Cardiac fibroblast (primary cell): ENCODE results near the gene FHAD1.

Experiments used
- DNase-seq, 2 donors: peaks; one replicate each; pipeline versions ENCODE4 v3.0.0 to v3.0.0-alpha.2; 2010; ENCODE audit warnings: low read depth in 2 of 2
- H3K4me3 ChIP-seq, 2 donors: replicated peaks in 1 of 2; 1 replicate in 1 of 2; 2 replicates in 1 of 2; pipeline ENCODE4 v1.5.1; 2011; ENCODE audit warnings: low read depth in 2 of 2, low read length in 2 of 2, mild to moderate bottlenecking in 2 of 2, moderate library complexity in 1 of 2
- TF ChIP-seq, protein P1 (sequence below): IDR thresholded peaks from one replicate; pipeline ENCODE4 v1.5.1; 2011; ENCODE audit warnings: low read depth, mild to moderate bottlenecking, low read length, inconsistent platforms

Gene FHAD1

DNA sequence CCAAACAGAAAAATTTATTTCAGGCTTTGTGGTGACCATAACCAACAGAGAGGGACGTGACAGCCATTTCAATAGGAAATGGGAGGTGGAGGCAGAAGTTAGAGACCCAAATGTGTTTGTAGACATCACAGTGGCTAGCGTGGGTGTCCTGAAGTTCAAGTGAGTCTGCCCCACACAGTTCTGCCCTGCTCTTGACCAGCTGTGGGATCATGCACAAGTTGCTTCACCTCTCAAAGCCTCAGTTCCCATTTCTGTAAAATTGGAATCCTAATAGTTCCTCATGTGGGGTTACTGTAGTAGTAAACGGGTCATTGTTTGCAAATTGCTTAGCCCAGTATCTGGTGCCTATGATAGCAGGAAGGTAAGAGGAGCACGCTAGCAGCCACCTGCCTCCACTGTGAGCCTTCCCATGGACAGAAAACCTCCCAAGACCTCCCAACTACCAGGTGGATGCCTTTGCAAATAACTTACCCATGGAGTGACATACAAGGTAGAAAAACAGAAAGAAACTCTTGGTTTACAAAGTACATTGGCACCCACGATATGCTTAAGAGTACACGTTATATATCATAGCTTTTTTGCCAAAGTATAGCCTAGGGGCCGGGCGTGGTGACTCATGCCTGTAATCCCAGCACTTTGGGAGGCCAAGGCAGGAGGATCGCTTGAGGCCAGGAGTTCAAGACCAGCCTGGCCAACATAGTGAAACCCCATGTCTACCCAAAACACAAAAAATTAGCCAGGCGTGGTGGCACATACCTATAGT lies 29.1 kb downstream of the FHAD1 start:
- no peak overlapping the region for H3K4me3 ChIP-seq
- no peak for DNase-seq
- TF ChIP-seq, protein P1, sequence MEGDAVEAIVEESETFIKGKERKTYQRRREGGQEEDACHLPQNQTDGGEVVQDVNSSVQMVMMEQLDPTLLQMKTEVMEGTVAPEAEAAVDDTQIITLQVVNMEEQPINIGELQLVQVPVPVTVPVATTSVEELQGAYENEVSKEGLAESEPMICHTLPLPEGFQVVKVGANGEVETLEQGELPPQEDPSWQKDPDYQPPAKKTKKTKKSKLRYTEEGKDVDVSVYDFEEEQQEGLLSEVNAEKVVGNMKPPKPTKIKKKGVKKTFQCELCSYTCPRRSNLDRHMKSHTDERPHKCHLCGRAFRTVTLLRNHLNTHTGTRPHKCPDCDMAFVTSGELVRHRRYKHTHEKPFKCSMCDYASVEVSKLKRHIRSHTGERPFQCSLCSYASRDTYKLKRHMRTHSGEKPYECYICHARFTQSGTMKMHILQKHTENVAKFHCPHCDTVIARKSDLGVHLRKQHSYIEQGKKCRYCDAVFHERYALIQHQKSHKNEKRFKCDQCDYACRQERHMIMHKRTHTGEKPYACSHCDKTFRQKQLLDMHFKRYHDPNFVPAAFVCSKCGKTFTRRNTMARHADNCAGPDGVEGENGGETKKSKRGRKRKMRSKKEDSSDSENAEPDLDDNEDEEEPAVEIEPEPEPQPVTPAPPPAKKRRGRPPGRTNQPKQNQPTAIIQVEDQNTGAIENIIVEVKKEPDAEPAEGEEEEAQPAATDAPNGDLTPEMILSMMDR = no peak

DNA sequence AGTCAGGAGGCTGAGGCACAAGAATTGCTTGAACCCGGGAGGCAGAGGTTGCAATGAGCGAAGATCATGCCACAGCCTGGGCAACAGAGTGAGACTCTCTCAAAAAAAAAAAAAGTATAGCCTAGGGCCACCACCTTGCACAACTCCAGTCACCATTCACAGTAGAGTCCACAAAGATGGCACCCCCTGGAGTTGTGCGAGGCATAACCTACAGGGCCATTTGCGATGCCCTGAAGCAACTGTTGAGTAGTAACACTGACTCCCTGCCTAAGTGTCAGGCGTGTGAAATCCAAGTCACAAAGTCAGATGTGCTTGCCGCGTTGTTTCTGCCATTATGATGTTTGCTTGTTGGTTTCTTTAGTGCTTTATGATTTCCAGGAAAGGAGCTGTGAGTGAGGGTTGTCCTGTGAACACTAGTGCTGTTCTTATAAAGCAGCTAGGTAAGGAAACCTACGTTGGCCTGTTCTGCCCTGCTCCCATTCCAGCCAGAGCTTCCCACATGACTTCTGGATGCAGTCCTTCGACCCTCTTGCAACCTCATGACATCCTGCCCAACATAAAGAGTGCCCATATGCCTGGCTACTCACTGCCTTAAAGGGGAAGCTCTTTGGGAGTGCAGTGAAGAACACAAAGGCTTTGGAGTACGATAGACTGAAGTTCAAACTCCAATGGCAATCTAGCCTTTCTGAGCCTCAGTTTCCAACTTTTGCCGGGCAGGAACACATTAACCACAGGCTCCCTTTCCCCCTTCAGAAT lies 29.8 kb downstream of the FHAD1 start:
- H3K4me3 ChIP-seq = no peak overlapping the region
- no peak for DNase-seq
- TF ChIP-seq, protein P1 = no peak

DNA sequence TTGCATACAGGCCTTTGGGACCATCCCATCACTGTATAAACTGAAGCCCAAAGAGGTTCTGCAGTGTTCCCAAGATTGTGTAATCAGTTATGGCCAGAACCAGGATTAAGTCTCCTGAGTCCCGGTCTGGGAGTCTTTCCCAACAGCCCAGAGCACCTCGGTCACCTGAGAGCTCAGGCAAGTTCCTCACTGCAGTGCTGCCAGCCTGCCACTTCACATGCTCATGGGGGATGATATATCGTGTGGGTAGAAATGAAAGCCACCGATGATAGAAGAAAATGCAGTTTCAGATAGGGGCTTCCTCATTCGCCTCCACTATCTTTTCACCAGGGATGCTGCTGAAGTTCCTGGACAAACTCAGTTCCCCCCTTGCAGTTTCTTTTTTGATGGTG lies 30.4 kb downstream of the FHAD1 start:
- no peak overlapping the region for H3K4me3 ChIP-seq
- no peak for DNase-seq
- TF ChIP-seq, protein P1 = no peak

DNA sequence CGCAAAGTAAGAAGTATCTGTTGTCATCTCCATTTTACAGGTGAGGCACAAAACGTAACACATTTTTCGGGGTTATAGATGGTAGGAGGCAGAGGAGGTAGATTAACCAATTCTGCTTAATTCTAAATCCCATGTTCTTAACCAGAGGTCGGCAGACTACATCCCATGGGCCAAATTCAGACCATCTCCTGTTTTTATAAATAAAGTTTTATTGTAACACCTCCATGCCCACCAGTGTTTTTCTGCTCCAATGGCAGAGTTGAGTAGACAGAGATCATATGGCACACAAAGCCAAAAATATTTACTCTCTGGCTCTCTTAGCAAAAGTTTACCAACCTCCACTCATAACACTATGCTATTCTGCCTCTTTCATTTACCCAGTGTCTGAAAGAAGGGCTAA lies 30.9 kb downstream of the FHAD1 start:
- no peak overlapping the region for H3K4me3 ChIP-seq
- no peak for DNase-seq
- TF ChIP-seq, protein P1 = no peak

DNA sequence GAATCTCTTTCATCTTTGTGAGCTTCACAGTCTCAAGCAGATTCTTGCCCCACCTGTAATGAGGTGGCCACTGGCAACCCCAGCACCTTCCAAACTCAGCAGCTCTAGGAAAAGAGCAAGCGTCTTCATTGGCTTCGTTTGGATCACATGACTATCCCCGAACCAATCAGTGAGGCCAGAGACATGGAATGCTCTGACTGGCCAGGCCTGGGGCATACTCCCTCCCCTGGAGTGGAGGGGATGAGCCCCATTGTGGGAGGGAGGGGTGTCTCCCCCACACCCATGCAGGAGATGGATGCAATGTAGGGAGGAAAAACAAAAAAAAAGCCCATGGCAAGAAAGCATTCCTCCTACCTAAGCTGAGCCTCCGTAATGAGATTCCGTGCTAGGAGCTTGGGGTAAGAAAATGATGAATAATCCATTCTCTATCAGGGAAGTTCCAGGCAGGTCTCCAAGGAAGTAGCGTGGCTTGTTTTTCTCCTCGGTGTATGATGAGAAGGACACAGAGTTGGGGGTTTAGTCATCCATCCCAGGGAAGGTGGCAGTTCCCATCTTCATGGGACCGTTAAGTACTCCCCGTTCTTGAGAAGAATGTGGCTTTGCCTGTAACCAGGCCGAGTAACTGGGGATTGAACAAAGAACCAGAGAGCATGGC lies 32.7 kb downstream of the FHAD1 start:
- H3K4me3 ChIP-seq = no peak overlapping the region
- DNase-seq = no peak
- TF ChIP-seq, protein P1 = no peak

DNA sequence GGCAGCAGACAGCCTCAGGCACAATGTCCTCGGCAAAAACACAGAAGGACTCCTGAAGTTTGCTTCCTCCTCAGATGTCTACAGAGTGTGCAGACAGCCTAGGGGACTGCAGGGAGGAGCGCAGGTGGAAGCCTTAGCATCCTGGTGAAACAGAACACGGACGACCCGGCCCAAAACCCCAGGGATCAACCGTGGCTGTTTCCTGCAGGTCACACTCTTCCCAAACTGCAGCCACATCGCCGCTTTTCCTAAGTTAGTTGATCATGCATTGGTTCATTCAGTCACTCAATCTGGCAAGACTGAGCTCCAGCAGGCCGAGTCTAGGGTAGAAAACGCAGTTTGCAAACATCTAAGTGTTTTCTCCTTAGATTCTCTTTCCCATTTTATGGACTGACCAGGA lies 33.4 kb downstream of the FHAD1 start:
- DNase-seq = no peak
- no peak overlapping the region for H3K4me3 ChIP-seq
- TF ChIP-seq, protein P1 = no peak
